ENCODE results near the gene TRPC4AP. TPM values are rescaled to one million over a fixed set of nuclear protein-coding genes. Genes with fewer than 3 reads are reported as not detected.

Gene TRPC4AP
- total RNA-seq, 1 donor from 2014 or later: 118 TPM

DNA sequence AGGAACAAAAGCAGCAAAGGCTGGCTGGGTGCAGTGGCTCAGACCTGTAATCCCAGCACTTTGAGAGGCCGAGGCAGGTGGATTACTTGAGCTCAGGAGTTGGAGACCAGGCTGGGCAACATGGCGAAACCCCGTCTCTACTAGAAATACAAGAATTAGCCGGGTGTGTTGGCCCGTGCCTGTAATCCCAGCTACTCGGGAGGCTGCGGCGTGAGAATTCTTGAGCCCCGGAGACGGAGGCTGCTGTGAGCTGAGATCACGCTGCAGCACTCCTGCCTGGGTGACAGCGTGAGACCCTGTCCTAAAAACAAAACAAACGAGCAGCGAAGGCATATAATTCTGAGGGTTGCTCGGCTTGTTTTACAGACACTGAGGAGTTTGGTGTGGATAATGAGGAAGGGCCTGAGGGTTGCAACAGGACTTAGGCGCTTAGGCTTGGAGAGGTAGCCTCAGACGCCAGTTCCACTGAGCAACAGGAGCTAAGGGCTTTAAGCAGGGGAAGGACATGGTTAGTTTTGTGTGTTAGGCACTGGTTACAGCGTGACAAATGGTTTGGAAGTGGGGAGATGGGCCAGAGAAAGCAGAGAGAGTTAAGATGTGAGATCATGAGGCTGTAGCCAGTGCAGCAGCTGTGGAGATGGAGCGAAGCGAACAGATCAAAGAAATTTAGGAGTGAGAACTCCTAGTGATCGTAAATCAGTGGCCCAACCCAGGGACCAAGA lies 135.7 kb downstream of the TRPC4AP start:
- Mint-ChIP-seq H3K4me1 (ENCODE audit: low read depth) (peaks cover 24% of the 10 kb centered on the region), H3K4me3 (ENCODE audit: unreplicated experiment) (no peak overlapping the region), H3K27ac (ENCODE audit: unreplicated experiment) (no peak overlapping the region), H3K27me3 (ENCODE audit: low read depth) (no peaks in the 10 kb centered on the region), H3K36me3 (ENCODE audit: low read depth) (no peaks in the 10 kb centered on the region), H3K9me3 (ENCODE audit: low read depth) (no peaks in the 10 kb centered on the region)
- TF ChIP-seq, protein P1, sequence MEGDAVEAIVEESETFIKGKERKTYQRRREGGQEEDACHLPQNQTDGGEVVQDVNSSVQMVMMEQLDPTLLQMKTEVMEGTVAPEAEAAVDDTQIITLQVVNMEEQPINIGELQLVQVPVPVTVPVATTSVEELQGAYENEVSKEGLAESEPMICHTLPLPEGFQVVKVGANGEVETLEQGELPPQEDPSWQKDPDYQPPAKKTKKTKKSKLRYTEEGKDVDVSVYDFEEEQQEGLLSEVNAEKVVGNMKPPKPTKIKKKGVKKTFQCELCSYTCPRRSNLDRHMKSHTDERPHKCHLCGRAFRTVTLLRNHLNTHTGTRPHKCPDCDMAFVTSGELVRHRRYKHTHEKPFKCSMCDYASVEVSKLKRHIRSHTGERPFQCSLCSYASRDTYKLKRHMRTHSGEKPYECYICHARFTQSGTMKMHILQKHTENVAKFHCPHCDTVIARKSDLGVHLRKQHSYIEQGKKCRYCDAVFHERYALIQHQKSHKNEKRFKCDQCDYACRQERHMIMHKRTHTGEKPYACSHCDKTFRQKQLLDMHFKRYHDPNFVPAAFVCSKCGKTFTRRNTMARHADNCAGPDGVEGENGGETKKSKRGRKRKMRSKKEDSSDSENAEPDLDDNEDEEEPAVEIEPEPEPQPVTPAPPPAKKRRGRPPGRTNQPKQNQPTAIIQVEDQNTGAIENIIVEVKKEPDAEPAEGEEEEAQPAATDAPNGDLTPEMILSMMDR (IDR thresholded peaks at IDR 0.05): no peak
- DNase-seq (ENCODE audit: low spot score): no peak

DNA sequence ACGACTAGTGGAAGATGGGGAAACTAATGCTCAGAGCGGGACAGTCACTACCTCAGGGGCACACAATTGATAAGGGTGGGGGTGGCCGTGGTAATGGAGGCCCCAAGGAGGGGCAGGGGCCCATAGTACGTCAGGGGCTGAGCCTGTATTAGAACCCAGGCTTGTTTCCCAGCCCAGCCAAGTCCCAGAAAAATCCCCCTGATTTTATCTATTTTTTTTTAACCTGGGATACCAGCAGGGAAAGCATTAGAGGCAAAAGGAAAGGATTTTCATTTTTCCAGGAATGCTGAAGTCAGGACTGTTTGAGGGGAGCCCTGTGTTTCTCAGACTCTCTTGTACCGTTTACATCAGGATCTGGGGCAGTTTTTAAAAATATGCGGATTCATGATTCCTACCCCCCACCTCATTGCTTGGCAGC lies 136.6 kb downstream of the TRPC4AP start:
- TF ChIP-seq, protein P1 (IDR thresholded peaks at IDR 0.05): peak; percentile 61
- H3K27me3 Mint-ChIP-seq (ENCODE audit: low read depth): no peaks in the 10 kb centered on the region
- H3K27ac Mint-ChIP-seq (ENCODE audit: unreplicated experiment): peak overlapping the region; percentile 99
- H3K4me1 Mint-ChIP-seq (ENCODE audit: low read depth): peaks cover 24% of the 10 kb centered on the region
- DNase-seq (ENCODE audit: low spot score): no peak
- H3K36me3 Mint-ChIP-seq (ENCODE audit: low read depth): no peaks in the 10 kb centered on the region
- H3K4me3 Mint-ChIP-seq (ENCODE audit: unreplicated experiment): peak overlapping the region; percentile 95
- no peaks in the 10 kb centered on the region for H3K9me3 Mint-ChIP-seq (ENCODE audit: low read depth)

DNA sequence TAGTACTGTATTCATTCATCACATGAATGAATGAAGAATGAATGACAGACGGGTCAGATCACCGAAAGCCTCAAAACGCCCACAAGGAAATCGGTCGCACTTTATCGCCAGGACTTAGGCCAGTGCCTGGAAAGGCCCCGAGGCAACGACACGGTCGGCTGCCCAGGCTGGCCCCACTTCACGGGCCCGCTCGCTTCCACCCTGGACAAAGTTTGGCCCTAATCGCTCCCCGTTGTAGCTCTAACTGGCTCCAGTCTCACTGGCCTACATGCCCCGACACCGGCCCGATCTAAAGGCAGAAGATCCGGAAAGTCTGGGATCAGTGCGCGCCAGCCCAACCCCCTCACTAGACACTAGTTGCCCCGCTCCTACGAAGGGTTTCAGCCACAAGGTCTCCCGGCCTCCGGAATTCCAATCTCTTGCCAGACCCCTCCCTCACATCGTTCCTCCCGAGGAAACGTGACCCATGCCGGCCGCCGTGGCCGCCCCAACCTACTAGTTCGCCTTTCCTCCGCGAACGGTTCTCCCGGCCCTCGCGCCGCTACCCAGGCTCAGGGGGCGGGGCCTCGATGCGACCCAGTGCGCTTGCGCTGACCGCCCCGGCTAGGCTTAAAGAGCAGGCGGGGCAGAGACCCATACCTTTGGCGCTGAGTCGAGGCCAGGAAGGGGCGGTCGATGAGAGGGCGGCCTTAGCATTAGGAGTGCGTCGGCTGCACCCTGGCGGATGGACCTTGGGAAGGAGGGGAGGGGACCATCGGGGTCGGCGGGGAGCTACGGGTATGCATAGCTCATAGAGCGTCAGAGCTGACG lies 137.2 kb downstream of the TRPC4AP start, which contains the start of the genes GSS and MYH7B:
Gene GSS, minus strand, starts transcription at position 576 of the 810 bp plus-strand sequence. CDS start 3,954 bp downstream, outside the sequence.
Gene MYH7B, plus strand, starts transcription at position 638 of the 810 bp plus-strand sequence. CDS start 22,138 bp downstream, outside the sequence.
- peak; percentile 96 for DNase-seq (ENCODE audit: low spot score)
- TF ChIP-seq, protein P1 (IDR thresholded peaks at IDR 0.05): peak; percentile 79
- H3K27me3 Mint-ChIP-seq (ENCODE audit: low read depth): no peaks in the 10 kb centered on the region
- no peaks in the 10 kb centered on the region for H3K9me3 Mint-ChIP-seq (ENCODE audit: low read depth)
- peak within 1 kb of the TSS; percentile 99 for H3K27ac Mint-ChIP-seq (ENCODE audit: unreplicated experiment)
- no peaks in the 10 kb centered on the region for H3K36me3 Mint-ChIP-seq (ENCODE audit: low read depth)
- peak within 1 kb of the TSS; percentile 95 for H3K4me3 Mint-ChIP-seq (ENCODE audit: unreplicated experiment)
- H3K4me1 Mint-ChIP-seq (ENCODE audit: low read depth): peaks cover 24% of the 10 kb centered on the region

DNA sequence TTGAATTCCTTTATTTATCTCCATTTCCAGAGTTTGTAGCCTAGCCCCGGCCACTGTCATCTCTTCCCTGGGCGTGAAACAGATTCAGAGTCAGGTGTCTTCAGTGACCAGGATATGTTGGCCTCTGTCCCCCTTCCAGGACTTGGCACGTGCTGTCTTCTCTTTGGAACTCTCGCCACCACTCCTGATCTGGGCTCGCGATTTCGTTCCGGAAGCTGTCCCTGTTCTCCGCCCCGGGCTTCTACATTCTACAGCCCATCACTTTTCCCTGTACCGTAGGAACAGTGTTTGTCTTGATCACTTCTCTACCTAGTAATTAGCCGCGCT lies 137.7 kb downstream of the TRPC4AP start:
- TF ChIP-seq, protein P1 (IDR thresholded peaks at IDR 0.05): no peak
- Mint-ChIP-seq H3K27me3 (ENCODE audit: low read depth) (no peaks in the 10 kb centered on the region), H3K27ac (ENCODE audit: unreplicated experiment) (peak overlapping the region; percentile 99), H3K36me3 (ENCODE audit: low read depth) (peaks cover 4% of the 10 kb centered on the region), H3K4me3 (ENCODE audit: unreplicated experiment) (peak overlapping the region; percentile 95), H3K4me1 (ENCODE audit: low read depth) (peaks cover 24% of the 10 kb centered on the region), H3K9me3 (ENCODE audit: low read depth) (no peaks in the 10 kb centered on the region)
- no peak for DNase-seq (ENCODE audit: low spot score)

DNA sequence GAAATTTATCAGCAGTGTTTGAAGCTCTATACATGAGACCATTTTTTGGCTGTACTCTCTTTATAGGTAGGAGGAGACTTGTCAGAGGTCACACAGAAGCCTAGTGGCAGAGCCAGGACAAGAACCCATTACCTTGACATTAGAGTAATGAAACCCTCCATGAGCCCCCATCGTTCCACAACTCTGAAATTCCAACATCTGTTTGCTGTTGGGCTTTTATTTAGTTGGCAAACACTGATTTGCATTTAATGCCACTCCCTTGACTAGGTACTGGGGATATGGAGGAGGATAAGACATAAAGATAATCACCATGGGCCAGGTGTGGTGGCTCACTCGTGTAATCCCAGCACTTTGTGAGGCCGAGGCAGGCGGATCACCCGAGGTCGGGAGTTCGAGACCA lies 138.6 kb downstream of the TRPC4AP start:
- Mint-ChIP-seq H3K27ac (ENCODE audit: unreplicated experiment) (no peak overlapping the region), H3K4me3 (ENCODE audit: unreplicated experiment) (no peak overlapping the region), H3K27me3 (ENCODE audit: low read depth) (no peaks in the 10 kb centered on the region), H3K9me3 (ENCODE audit: low read depth) (no peaks in the 10 kb centered on the region), H3K36me3 (ENCODE audit: low read depth) (peaks cover 11% of the 10 kb centered on the region), H3K4me1 (ENCODE audit: low read depth) (peaks cover 24% of the 10 kb centered on the region)
- TF ChIP-seq, protein P1 (IDR thresholded peaks at IDR 0.05): no peak
- no peak for DNase-seq (ENCODE audit: low spot score)
